ENCODE data around the gene ZKSCAN1. TPM values are rescaled to one million over a fixed set of nuclear protein-coding genes. Genes with fewer than 3 reads are reported as not detected.
A peak's percentile ranks its signal among the peaks of the same experiment; 100 is the strongest.

The ZKSCAN1 gene
- total RNA-seq, 1 experiment from 2014 or later, result 70.3 TPM

GRCh38 chr7:100016215-100016901 is 962 bp downstream of the ZKSCAN1 start:
- Histone ChIP-seq H3K4me1 (replicated peaks; ENCODE audit: insufficient read depth) (peaks cover 13% of the 10 kb centered on the region), H3K4me3 (peak overlapping the region; percentile 95), H4K20me1 (ENCODE audit: insufficient read depth) (peaks cover 44% of the 10 kb centered on the region), H3K79me2 (ENCODE audit: low read depth) (peaks cover 53% of the 10 kb centered on the region), H3K36me3 (ENCODE audit: low read depth) (no peaks in the 10 kb centered on the region), H3K9me3 (ENCODE audit: insufficient read depth, low read depth) (no peaks in the 10 kb centered on the region), H3K4me2 (peak overlapping the region; percentile 92), H2AFZ (peak overlapping the region; percentile 79; the same call in 1 of the 2 replicates), H3F3A (ENCODE audit: insufficient read depth, low read depth) (peaks cover 25% of the 10 kb centered on the region; the same call in 1 of the 2 replicates), H3K27ac (peak overlapping the region; percentile 67), H3K27me3 (ENCODE audit: insufficient read depth, low read depth) (no peaks in the 10 kb centered on the region), H3K9me2 (ENCODE audit: insufficient read depth) (no peaks in the 10 kb centered on the region)
- intact Hi-C loops (cut with micrococcal nuclease; ENCODE audit: unreplicated experiment), result loop anchor here (2.0 kb wide), 1 partner anchor 32 kb away; the partner anchor contains the start of gene ZSCAN21
- no TSS peak for BruUV-seq (replicated peaks)
- no peak for TF ChIP-seq CTCF (conservative IDR thresholded peaks at IDR 0.05)
- TF ChIP-seq EZH2 (IDR thresholded peaks at IDR 0.05; ENCODE audit: low read depth), result no peak
- no peak for DNase-seq
- ChIA-PET POLR2A (ENCODE audit: unreplicated experiment) (interaction anchor here (0.6 kb wide), 1 partner anchor 29 kb away, joined by 5 read pairs; no protein-coding TSS in a partner anchor), CTCF (no interaction called here)

GRCh38 chr7:100017300-100017699 is 1.9 kb downstream of the ZKSCAN1 start:
- Histone ChIP-seq H3K27me3 (ENCODE audit: insufficient read depth, low read depth) (no peaks in the 10 kb centered on the region), H3K79me2 (ENCODE audit: low read depth) (peaks cover 60% of the 10 kb centered on the region), H3K9me3 (ENCODE audit: insufficient read depth, low read depth) (no peaks in the 10 kb centered on the region), H3K4me3 (no peak overlapping the region; the same call in 1 of the 2 replicates), H3K9me2 (ENCODE audit: insufficient read depth) (no peaks in the 10 kb centered on the region), H3F3A (ENCODE audit: insufficient read depth, low read depth) (peaks cover 35% of the 10 kb centered on the region), H3K36me3 (ENCODE audit: low read depth) (no peaks in the 10 kb centered on the region; the same call in 1 of the 2 replicates), H3K27ac (no peak overlapping the region), H2AFZ (no peak overlapping the region), H4K20me1 (ENCODE audit: insufficient read depth) (peaks cover 46% of the 10 kb centered on the region), H3K4me2 (peak overlapping the region; percentile 92; the same call in 1 of the 2 replicates), H3K4me1 (replicated peaks; ENCODE audit: insufficient read depth) (peaks cover 20% of the 10 kb centered on the region)
- DNase-seq, result no peak
- intact Hi-C loops (cut with micrococcal nuclease; ENCODE audit: unreplicated experiment), result loop anchor here (2.0 kb wide), 1 partner anchor 32 kb away; the partner anchor contains the start of gene ZSCAN21
- ChIA-PET CTCF (interaction anchor here (0.6 kb wide), 2 partner anchors 73 to 1139 kb away, joined by 3 to 15 read pairs; partner anchors contain the start of gene TRRAP), POLR2A (ENCODE audit: unreplicated experiment) (no interaction called here)
- TF ChIP-seq EZH2 (IDR thresholded peaks at IDR 0.05; ENCODE audit: low read depth) (no peak), CTCF (conservative IDR thresholded peaks at IDR 0.05) (no peak)
- BruUV-seq (replicated peaks), result no TSS peak

GRCh38 chr7:100017875-100018274 is 2.5 kb downstream of the ZKSCAN1 start:
- peaks cover 47% of the 10 kb centered on the region for H4K20me1 ChIP-seq (ENCODE audit: insufficient read depth)

More at GRCh38 chr7:100017875-100018274, 2.5 kb downstream of the ZKSCAN1 start:
- H2AFZ ChIP-seq, result no peak overlapping the region
- TF ChIP-seq EZH2 (IDR thresholded peaks at IDR 0.05; ENCODE audit: low read depth), result no peak
- TF ChIP-seq CTCF (conservative IDR thresholded peaks at IDR 0.05), result no peak
- peaks cover 60% of the 10 kb centered on the region for H3K79me2 ChIP-seq (ENCODE audit: low read depth)
- no peaks in the 10 kb centered on the region for H3K27me3 ChIP-seq (ENCODE audit: insufficient read depth, low read depth)
- H3K4me1 ChIP-seq (replicated peaks; ENCODE audit: insufficient read depth), result peaks cover 25% of the 10 kb centered on the region
- no peak overlapping the region; the same call in 1 of the 2 replicates for H3K4me2 ChIP-seq
- no peak for DNase-seq
- H3K27ac ChIP-seq, result no peak overlapping the region
- H3K9me3 ChIP-seq (ENCODE audit: insufficient read depth, low read depth), result no peaks in the 10 kb centered on the region
- BruUV-seq (replicated peaks), result no TSS peak
- H3F3A ChIP-seq (ENCODE audit: insufficient read depth, low read depth), result peaks cover 35% of the 10 kb centered on the region
- H3K4me3 ChIP-seq, result no peak overlapping the region
- H3K9me2 ChIP-seq (ENCODE audit: insufficient read depth), result no peaks in the 10 kb centered on the region
- CTCF ChIA-PET, result no interaction called here
- POLR2A ChIA-PET (ENCODE audit: unreplicated experiment), result no interaction called here
- no peaks in the 10 kb centered on the region; the same call in 1 of the 2 replicates for H3K36me3 ChIP-seq (ENCODE audit: low read depth)
- intact Hi-C loops (cut with micrococcal nuclease; ENCODE audit: unreplicated experiment), result loop anchor here (2.0 kb wide), 1 partner anchor 31 kb away; the partner anchor contains the start of gene ZSCAN21

Measured in PC-9 (cell line).